HG02798 (cell line): ENCODE measurements around the gene PARP1.

Experiments
- ATAC-seq: cut with Tn5 transposase; IDR thresholded peaks from one replicate; pipeline ENCODE4 v1.9.1; 2021; ENCODE audit warnings: mild to moderate bottlenecking; ENCODE audit not compliant: unreplicated experiment, poor library complexity

The PARP1 gene

DNA sequence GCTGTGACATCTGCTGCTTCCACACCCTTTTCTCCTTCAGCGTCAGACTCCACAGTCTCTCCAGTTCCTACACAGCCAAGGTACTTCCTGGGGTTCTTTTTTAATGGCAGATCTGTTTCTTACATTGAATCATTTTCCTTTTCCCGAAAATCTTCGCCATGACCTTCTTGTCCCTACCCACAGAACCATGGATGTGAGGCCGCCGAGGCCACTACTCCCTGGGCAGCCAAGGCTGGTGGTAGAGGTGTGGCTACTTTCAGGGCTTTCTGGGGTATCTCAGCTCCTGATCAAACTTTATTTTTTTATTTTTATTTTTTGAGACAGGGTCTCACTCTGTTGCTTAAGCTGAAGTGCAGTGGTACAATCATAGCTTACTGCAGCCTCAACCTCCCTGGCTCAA lies 89.4 kb downstream of the PARP1 start:
- no peak for ATAC-seq

DNA sequence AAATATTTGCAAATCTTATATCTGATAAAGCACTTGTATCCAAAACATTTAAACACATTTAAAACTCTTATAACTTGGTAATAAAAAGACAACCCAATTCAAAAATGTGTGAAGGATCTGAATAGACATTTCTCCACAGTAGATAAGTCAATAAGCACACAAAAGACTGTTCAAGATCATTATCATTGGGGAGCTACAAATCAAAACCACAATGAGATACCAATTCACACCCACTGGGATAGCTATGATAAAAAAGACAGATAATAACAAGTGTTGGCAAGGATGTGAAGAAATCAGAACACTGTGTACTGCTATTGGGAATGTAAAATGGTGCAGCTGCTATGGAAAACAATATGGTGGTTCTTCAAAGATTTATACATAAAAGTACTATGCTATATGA lies 93.8 kb downstream of the PARP1 start:
- no peak for ATAC-seq

DNA sequence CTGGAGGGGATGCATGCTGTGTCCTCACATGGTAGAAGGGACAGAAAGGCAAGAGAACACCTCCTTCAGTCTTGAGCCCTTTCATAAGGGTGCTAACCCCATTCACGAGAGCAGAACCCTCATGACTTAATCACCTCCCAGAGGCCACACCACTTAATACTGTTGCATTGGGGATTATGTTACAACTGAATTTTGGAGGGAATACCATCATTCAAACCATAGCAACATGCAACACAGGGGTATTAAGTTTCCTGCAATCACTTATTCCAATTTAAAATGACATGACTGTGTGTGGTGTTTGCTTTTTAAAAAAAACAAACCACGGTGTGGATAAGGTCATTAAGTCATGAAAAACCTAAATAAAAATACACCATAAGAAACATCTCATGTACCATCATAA lies 95.8 kb downstream of the PARP1 start:
- no peak for ATAC-seq

DNA sequence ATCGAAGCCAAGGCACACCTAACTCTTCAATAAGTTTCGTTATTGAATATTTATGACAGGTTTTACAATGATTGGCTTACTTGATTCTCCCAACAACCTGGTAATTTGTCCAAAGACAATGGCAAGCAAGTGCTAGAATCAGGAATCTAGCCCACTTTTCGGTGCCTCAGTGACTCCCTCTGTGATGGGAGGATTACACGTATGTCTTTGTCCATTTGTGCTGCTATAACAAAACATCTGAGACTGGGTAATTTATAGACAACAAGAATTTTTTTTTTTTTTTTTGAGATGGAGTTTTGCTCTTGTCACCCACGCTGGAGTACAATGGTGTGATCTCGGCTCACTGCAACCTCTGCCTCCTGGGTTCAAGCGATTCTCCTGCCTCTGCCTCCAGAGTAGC lies 96.5 kb downstream of the PARP1 start:
- no peak for ATAC-seq
